GF-D8 (cell line): ENCODE data around the gene COL20A1.
"Not testable (repeated sequence)": the region's sequence is repeated elsewhere in the genome, so short reads cannot be mapped to it uniquely, and the experiment has no call there.

Experiments used
- DNase-seq: peaks from one replicate; lab custom pipeline; 2025; lab: John Stamatoyannopoulos, UW

Gene COL20A1

DNA sequence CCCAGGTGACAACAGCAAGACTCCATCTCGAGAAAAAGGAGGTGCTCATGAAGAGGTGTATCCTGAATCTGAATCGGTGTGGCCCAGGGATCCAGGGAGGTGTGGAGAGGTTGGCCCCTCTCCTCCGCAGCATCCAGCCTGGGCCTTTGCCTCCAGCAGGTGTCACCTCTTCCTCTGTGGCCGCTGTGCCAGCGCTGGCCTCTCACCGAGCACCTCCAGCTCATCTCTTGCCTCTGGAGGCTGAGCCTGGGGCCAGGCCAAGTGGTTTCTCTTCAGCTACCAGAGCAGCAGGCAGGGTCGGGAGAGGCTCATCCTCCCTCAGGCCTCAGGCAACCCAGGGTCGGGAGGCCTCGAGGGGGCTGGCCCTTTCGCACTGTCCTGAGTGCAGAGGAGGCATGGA lies 1.2 kb upstream of the COL20A1 start:
- DNase-seq = no peak

- no peak for DNase-seq
Observed at GRCh38 chr20:63292292-63292701, 689 bp upstream of the COL20A1 start.

DNA sequence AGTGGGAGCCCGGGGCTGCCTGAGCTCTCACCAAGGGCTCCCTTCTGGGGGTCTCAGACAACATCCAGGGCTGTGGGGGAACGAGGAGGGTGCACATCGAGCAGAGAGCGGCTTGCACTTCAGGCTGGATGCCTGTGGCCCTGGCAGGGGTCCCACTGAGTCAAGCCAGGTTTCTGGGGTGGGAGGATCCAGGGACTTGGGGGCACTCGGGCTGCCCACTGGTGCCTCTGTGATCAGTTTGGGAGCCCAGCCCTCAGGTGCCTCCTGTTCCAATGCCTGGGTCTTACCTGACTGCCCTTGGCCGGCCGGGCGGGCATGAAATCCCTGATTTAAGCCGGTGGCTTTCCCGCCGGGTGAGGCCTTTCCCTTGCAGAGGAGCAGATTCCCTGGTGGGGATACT lies 470 bp downstream of the COL20A1 start:
- no peak for DNase-seq

DNA sequence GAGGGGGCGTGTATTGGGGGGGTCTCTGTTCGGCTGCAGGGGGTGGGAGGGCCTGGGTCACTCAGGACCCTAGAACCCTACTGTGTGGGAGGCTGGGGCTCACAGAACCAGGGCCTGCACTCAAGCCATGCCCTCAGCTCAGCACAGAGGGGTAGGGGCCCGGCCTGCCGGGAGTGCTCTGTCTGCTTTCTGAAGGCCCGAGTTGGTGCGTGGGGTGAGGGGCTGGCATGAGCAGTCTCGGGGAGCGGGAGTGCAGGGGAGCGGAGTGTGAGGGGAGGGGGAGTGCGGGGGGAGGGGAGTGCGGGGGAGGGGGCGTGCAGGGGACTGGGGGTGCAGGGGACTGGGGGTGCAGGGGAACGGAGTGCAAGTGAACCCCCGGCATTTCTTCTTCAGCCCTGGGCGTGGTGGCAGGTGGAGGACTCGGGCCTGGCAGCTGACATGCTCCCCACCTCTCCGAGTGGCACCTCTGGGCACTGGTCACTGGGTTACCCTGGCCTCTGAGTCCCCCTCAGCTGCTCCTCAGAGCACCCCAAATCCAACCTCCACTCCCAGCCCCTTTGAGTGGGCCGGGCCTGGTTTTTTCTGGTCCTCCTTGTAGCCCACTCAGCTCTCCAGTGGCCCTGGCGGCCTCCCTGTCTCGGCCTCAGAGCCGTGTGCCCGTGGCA lies 1.0 kb downstream of the COL20A1 start:
- DNase-seq = no peak

DNA sequence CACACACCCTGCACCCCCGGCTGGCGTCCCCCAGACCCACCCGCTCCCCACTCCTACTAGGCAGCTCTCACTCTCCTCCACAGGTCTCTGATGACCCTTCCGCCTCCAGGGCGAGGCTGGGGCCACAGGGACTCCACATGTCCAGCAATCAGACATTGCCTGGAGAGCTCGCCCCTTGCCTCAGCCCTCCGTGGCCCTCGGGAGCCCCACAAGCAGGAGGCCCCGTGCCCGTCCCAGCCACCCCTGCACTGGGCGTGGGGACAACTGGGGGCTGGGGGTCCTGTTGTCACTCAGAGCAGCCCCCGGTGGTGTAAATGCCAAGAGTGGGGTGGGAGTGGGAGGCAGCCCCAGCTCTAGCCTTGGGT lies 1.5 kb downstream of the COL20A1 start:
- DNase-seq = no peak

- DNase-seq = no peak
Observed at GRCh38 chr20:63295018-63295417, 2.0 kb downstream of the COL20A1 start.

GRCh38 chr20:63295422-63295821 lies 2.4 kb downstream of the COL20A1 start:
- DNase-seq = no peak

- no peak for DNase-seq
Observed at GRCh38 chr20:63295846-63296245, 2.9 kb downstream of the COL20A1 start.

DNA sequence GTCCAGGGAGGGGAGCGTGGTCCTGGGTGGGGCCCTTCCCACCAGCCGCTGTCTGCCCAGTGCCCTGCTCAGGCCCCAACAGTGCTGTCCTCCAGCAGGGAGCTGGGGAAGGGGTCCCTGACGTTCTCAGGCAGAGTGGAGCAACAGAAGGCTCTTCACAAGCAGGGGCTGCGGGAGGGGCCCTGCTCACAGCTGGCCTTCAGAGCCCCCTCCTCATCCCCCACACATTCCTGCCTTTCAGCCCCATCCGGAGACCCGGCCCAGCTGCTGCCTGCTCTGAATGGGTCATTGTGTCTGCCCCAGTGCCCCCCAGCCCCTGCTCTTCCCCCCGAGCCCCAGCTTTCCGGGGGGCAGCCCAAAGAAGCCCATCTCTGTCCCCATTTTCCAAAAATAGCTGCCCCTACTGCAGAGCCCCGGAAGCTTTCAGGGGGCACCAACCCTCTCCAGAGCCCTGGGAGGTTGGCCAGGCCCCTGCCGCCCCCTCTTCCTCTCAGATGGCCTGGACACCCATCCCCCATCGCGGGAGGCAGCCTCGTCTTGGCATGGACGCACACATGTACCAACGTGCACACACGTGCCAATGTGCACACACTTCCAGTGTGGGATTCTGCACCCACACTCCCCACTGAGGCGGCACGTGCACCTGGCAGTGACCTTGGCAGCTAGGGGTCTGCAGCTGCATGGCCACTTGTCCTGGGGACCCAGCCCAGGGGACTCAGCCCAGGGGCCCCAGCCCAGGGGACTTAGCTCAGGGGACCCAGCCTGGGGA lies 3.7 kb downstream of the COL20A1 start:
- no peak for DNase-seq

- no peak for DNase-seq
Observed at GRCh38 chr20:63297371-63297781, 4.4 kb downstream of the COL20A1 start.

GRCh38 chr20:63297796-63298572 lies 5.0 kb downstream of the COL20A1 start:
- no peak for DNase-seq

GRCh38 chr20:63298731-63299312 lies 5.8 kb downstream of the COL20A1 start:
- DNase-seq = no peak

DNA sequence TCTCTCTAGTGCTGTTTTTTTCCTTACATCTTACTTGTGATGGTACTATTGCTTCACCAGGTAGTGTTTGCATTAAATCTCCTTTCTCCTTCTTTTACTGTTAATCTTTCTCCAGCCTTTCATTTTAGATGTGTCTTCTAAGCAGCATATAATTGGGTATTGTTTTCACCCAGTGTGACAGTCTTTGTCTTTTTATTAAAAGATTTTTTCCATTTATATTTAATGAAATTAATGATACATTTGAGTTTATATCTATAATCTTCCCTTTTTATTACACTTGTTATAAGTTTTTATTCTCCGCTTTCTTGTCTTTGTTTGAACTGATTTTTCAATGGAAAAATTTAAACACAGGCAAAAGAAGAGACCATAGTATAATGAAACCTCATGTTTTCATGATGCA lies 8.7 kb downstream of the COL20A1 start:
- DNase-seq = no peak

DNA sequence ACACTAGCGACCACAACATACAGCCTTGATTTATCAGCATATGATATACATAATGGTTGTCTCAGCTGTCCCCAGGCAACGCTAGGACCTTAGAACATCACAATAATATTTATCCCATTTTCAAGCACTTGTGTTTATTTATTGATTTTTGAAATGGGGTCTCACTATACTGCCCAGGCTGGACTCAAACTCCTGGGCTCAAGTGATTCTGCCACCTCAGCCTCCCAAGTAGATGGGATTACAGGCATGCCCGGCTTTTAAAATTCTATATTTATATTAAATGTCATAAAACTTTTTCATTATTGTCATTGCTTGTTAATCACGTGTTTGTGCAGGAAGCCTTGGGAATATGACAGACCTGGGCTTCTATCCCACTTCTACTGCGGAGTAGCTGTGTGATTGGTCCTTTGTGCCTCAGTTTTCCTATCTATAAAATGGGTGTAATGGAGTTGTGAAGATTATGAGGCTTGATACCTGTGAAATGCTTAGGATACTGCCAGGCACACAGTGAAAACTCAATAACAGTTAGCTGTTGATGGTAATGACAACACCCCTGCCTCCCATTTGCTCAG lies 10.2 kb downstream of the COL20A1 start:
- DNase-seq = no peak

DNA sequence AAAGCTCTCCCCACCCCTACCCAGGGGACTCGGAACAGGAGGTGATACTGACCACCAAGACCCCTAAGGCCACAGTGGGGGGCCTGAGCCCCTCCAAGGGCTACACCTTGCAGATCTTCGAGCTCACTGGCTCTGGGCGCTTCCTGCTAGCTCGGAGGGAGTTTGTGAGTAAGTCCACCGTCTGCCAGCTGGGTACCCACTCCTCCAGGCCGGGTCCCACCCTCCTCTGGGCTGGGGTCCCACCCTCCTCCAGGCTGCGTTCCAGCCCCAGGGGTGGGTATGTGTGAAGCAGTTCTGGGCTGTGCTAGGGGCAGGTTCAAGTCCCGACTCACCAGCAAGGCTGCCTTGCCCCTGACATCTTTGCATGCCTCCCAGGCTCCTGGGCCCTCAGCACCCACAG lies 12.4 kb downstream of the COL20A1 start:
- no peak for DNase-seq

DNA sequence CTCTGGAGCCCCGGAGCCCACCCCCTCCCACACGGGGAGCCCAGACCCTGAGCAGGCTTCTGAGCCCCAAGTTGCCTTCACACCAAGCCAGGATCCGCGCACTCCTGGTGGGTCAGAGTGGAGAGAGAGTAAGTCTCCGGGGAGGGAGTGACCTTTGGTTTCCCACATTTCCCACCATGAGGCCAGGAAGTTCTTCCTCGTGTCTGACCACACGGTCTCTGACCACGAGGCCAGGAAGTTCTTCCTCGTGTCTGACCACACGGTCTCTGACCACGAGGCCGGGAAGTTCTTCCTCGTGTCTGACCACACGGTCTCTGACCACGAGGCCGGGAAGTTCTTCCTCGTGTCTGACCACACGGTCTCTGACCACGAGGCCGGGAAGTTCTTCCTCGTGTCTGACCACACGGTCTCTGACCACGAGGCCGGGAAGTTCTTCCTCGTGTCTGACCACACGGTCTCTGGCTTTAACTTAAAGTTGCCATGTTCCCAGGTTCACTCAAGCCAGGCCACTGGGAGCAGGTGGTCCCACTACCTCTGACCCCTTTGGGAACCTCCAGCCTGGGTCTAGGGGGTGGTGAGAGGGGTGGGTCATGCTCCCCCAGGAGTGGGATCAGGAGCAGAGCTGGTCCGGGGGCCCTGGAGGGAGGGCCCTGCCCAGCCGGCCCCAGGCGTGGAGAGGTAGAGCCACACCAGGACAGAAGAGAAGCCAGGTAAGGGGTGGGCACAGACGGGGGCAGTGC lies 13.1 kb downstream of the COL20A1 start:
- not testable (repeated sequence) for DNase-seq

GRCh38 chr20:63306673-63307537 lies 13.9 kb downstream of the COL20A1 start:
- DNase-seq = no peak

DNA sequence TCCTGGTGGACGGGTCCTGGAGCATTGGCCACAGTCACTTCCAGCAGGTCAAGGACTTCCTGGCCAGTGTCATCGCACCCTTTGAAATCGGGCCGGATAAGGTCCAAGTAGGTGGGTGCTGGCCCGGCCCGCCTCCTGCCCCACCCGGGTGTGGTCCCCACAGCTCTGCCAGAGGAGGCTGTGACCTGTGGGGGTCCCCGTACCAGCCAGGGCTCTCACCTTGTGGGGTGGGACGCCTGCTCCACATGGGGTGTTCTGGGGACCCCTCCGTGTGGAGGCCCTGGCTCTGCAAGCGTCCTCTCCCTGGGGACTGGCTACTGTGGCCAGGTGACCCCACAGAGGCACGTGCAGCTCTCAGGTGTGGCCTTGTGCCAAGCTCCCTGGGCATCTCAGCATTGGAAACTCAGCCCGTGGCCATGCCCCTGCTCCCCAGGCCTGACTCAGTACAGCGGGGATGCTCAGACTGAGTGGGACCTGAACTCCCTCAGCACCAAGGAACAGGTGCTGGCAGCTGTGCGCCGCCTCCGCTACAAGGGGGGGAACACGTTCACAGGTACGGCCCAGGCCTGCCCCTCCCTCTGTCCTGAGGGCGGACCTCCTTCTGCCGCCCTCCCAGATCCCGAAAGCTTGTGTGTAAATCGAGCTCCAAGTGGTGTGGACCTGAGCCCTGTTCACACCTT lies 14.7 kb downstream of the COL20A1 start:
- DNase-seq = no peak

- no peak for DNase-seq
Observed at GRCh38 chr20:63308218-63308911, 15.4 kb downstream of the COL20A1 start.
